Prostate gland (tissue), 2 donors: Measurements from ENCODE around the gene L3MBTL4. TPM values are rescaled to one million over a fixed set of nuclear protein-coding genes. Genes with fewer than 3 reads are reported as not detected.

Experiments used
- DNase-seq: peaks from one replicate; pipeline ENCODE4 v3.0.0-alpha.2; 2019; ENCODE audit warnings: low spot score
- H3K27ac ChIP-seq, 2 donors: fragments of 200-600 bp; sonication (generic); 2 replicates each; pipeline ENCODE4 v1.5.1; 2017 to 2019
- H3K27me3 ChIP-seq: fragments of 200-600 bp; sonication (generic); replicated peaks from 2 replicates; pipeline ENCODE4 v1.5.1; 2019; ENCODE audit not compliant: insufficient read depth
- H3K36me3 ChIP-seq, 2 donors: fragments of 200-600 bp; sonication (generic); 1 replicate in 1 of 2; 2 replicates in 1 of 2; pipeline versions ENCODE4 v1.5.1 to v1.8.1; 2017 to 2019
- H3K4me1 ChIP-seq: fragments of 200-600 bp; sonication (generic); replicated peaks from 2 replicates; pipeline ENCODE4 v1.5.1; 2019
- H3K4me3 ChIP-seq, 2 donors: fragments of 200-600 bp; sonication (generic); 2 replicates each; pipeline ENCODE4 v1.5.1; 2017 to 2019
- H3K9me3 ChIP-seq: fragments of 200-600 bp; sonication (generic); 2 replicates; pipeline ENCODE4 v1.5.1; 2017
- CTCF ChIP-seq, 4 experiments: fragments of 200-600 bp in 2 of 4; fragments of 450-650 bp in 2 of 4; sonication (generic) in 2 of 4; IDR thresholded peaks; 1 replicate in 3 of 4; 2 replicates in 1 of 4; pipeline ENCODE4 v1.5.1; 2016 to 2019; ENCODE audit warnings: antibody characterized with exemption in 4 of 4, mild to moderate bottlenecking in 2 of 4, moderate library complexity in 2 of 4
- POLR2A ChIP-seq: fragments of 450-650 bp; IDR thresholded peaks from one replicate; pipeline ENCODE4 v1.6.1; 2016; ENCODE audit warnings: antibody characterized with exemption, mild to moderate bottlenecking
- POLR2AphosphoS5 ChIP-seq: sonication (generic); formaldehyde crosslinking; IDR thresholded peaks from one replicate; pipeline ENCODE4 v1.6.1; 2017; ENCODE audit warnings: antibody characterized with exemption
- WGBS: methylation state at CpG from one replicate; pipeline ENCODE4 v1.1.5; 2018; 5-methylcytosine and 5-hydroxymethylcytosine counted together
- intact Hi-C: fragments of 100-400 bp; cut with DNase I; formaldehyde crosslinking; loops from one replicate; pipeline ENCODE4 v1.14.2; 2022
- total RNA-seq, 2 donors: library from RNA; depleted of rRNA; stranded (reverse); fragments of >200 nt; gene quantifications; one replicate each; pipeline ENCODE4 v1.1.0, GENCODE V29; 2016

The L3MBTL4 gene
- total RNA-seq, 2 donors from 2014 or later = 3.5 to 20.5 TPM

- TF ChIP-seq CTCF (IDR thresholded peaks at IDR 0.05) (no peak), POLR2AphosphoS5 (no peak), POLR2A (no peak)
Measured at GRCh38 chr18:6315517-6316331, 99.0 kb downstream of the L3MBTL4 start.

GRCh38 chr18:6313415-6313814 lies 101.3 kb downstream of the L3MBTL4 start:
- DNase-seq = no peak
- intact Hi-C loops = no loop called here
- Histone ChIP-seq H3K4me3 (no peak overlapping the region), H3K27me3 (no peaks in the 10 kb centered on the region), H3K4me1 (no peaks in the 10 kb centered on the region), H3K9me3 (no peaks in the 10 kb centered on the region), H3K27ac (no peak overlapping the region), H3K36me3 (no peaks in the 10 kb centered on the region)
- WGBS = 71% methylated on average over 2 of the region's 2 CpGs
- TF ChIP-seq POLR2AphosphoS5 (no peak), CTCF (IDR thresholded peaks at IDR 0.05) (no peak), POLR2A (no peak)

More at GRCh38 chr18:6315517-6316331, 99.0 kb downstream of the L3MBTL4 start:
- no peaks in the 10 kb centered on the region for H3K4me1 ChIP-seq
- H3K36me3 ChIP-seq = no peaks in the 10 kb centered on the region
- no peaks in the 10 kb centered on the region for H3K27me3 ChIP-seq
- H3K9me3 ChIP-seq = no peaks in the 10 kb centered on the region
- no peak overlapping the region for H3K27ac ChIP-seq
- intact Hi-C loops = no loop called here
- no peak for DNase-seq
- 85% methylated on average over 10 of the region's 10 CpGs for whole genome bisulfite sequencing
- H3K4me3 ChIP-seq = no peak overlapping the region

- WGBS = 92% methylated on average over 8 of the region's 8 CpGs
- H3K36me3 ChIP-seq = no peaks in the 10 kb centered on the region
- TF ChIP-seq CTCF (IDR thresholded peaks at IDR 0.05) (no peak), POLR2AphosphoS5 (no peak), POLR2A (no peak)
- no peak overlapping the region for H3K4me3 ChIP-seq
- no peaks in the 10 kb centered on the region for H3K4me1 ChIP-seq
- no peak for DNase-seq
- H3K27ac ChIP-seq = no peak overlapping the region
- H3K27me3 ChIP-seq = no peaks in the 10 kb centered on the region
- H3K9me3 ChIP-seq = no peaks in the 10 kb centered on the region
- intact Hi-C loops = no loop called here
Measured at GRCh38 chr18:6311456-6312215, 103.1 kb downstream of the L3MBTL4 start.

- no peaks in the 10 kb centered on the region for H3K4me1 ChIP-seq
- H3K36me3 ChIP-seq = no peaks in the 10 kb centered on the region
- no peak overlapping the region for H3K4me3 ChIP-seq
- no peaks in the 10 kb centered on the region for H3K9me3 ChIP-seq
- 89% methylated on average over 2 of the region's 2 CpGs for WGBS
- no peak overlapping the region for H3K27ac ChIP-seq
- intact Hi-C loops = no loop called here
- H3K27me3 ChIP-seq = no peaks in the 10 kb centered on the region
- DNase-seq = no peak
- TF ChIP-seq CTCF (IDR thresholded peaks at IDR 0.05) (no peak), POLR2A (no peak), POLR2AphosphoS5 (no peak)
Measured at GRCh38 chr18:6310714-6311113, 104.0 kb downstream of the L3MBTL4 start.
